Esophagus squamous epithelium (tissue), 5 donors: ENCODE measurements around the gene CD300LF. TPM values are rescaled to one million over a fixed set of nuclear protein-coding genes. Genes with fewer than 3 reads are reported as not detected.
A peak's percentile ranks its signal among the peaks of the same experiment; 100 is the strongest.

Experiments
- DNase-seq: peaks from one replicate; lab custom pipeline; 2025; lab: John Stamatoyannopoulos, UW
- H3K27ac ChIP-seq, 4 donors: fragments of 200-600 bp; sonication (generic); one replicate each; pipeline ENCODE4 v1.5.1; 2016 to 2019; ENCODE audit warnings: mild to moderate bottlenecking in 1 of 4
- H3K27me3 ChIP-seq, 4 donors: fragments of 200-600 bp; sonication (generic); 1 replicate in 3 of 4; 2 replicates in 1 of 4; pipeline versions ENCODE4 v1.5.1 to v1.6.0; 2017 to 2021; ENCODE audit warnings: antibody characterized with exemption in 1 of 4
- H3K36me3 ChIP-seq, 3 donors: fragments of 200-600 bp; sonication (generic); one replicate each; pipeline ENCODE4 v1.5.1; 2016 to 2019
- H3K4me1 ChIP-seq, 3 donors: fragments of 200-600 bp; sonication (generic); one replicate each; pipeline ENCODE4 v1.5.1; 2017 to 2019
- H3K4me3 ChIP-seq, 4 donors: fragments of 200-600 bp; sonication (generic); 1 replicate in 3 of 4; 2 replicates in 1 of 4; pipeline ENCODE4 v1.5.1; 2016 to 2019; ENCODE audit warnings: mild to moderate bottlenecking in 2 of 4, moderate library complexity in 1 of 4
- H3K9me3 ChIP-seq, 3 donors: fragments of 200-600 bp; sonication (generic); one replicate each; pipeline ENCODE4 v1.5.1; 2016 to 2019
- POLR2A ChIP-seq, 4 donors: fragments of 450-650 bp; IDR thresholded peaks; one replicate each; pipeline ENCODE4 v1.6.1; 2017; ENCODE audit warnings: antibody characterized with exemption in 4 of 4, mild to moderate bottlenecking in 4 of 4, moderate library complexity in 3 of 4
- WGBS, 2 donors: methylation state at CpG; one replicate each; pipeline ENCODE4 v1.1.5; 2018; 5-methylcytosine and 5-hydroxymethylcytosine counted together
- intact Hi-C: fragments of 100-400 bp; cut with DNase I; formaldehyde crosslinking; loops from one replicate; pipeline ENCODE4 v1.15.0; 2022
- total RNA-seq, 4 donors: library from RNA; depleted of rRNA; stranded (reverse); fragments of >200 nt; gene quantifications; one replicate each; pipeline ENCODE4 v1.1.0, GENCODE V29; 2016
- TF ChIP-seq, protein P1 (sequence below), 6 experiments: fragments of 450-650 bp in 4 of 6; fragments of 200-600 bp in 2 of 6; sonication (generic) in 2 of 6; IDR thresholded peaks; one replicate each; pipeline ENCODE4 v1.5.1; 2016 to 2019; ENCODE audit warnings: antibody characterized with exemption in 6 of 6, mild to moderate bottlenecking in 4 of 6, moderate library complexity in 4 of 6
- donor health status: DM: yes; HTN: yes; CAD: no.

Gene CD300LF
- total RNA-seq, 4 donors from 2014 or later = 0.48 to 1.3 (median 0.89) TPM

- peaks cover 13 to 78% (median 24%) of the 10 kb centered on the region in 3 donors for H3K4me1 ChIP-seq
- TF ChIP-seq, protein P1, sequence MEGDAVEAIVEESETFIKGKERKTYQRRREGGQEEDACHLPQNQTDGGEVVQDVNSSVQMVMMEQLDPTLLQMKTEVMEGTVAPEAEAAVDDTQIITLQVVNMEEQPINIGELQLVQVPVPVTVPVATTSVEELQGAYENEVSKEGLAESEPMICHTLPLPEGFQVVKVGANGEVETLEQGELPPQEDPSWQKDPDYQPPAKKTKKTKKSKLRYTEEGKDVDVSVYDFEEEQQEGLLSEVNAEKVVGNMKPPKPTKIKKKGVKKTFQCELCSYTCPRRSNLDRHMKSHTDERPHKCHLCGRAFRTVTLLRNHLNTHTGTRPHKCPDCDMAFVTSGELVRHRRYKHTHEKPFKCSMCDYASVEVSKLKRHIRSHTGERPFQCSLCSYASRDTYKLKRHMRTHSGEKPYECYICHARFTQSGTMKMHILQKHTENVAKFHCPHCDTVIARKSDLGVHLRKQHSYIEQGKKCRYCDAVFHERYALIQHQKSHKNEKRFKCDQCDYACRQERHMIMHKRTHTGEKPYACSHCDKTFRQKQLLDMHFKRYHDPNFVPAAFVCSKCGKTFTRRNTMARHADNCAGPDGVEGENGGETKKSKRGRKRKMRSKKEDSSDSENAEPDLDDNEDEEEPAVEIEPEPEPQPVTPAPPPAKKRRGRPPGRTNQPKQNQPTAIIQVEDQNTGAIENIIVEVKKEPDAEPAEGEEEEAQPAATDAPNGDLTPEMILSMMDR (IDR thresholded peaks at IDR 0.05) = peak; percentile 96 to 100 (median 100)
- TF ChIP-seq POLR2A (IDR thresholded peaks at IDR 0.05) = no peak
- WGBS, 2 donors = 13 to 25% methylated on average over 6 to 13 of the region's 24 CpGs
- peak; percentile 49 for DNase-seq
- no peaks in the 10 kb centered on the region for H3K36me3 ChIP-seq
- H3K27me3 ChIP-seq = peaks cover 0 to 35% (median 0%) of the 10 kb centered on the region in 4 donors
- peak overlapping the region; percentile 58 to 79 (median 74) for H3K27ac ChIP-seq
- H3K4me3 ChIP-seq = peak overlapping the region in 3 of 4 donors; percentile 12 to 57 (median 29)
- H3K9me3 ChIP-seq = no peaks in the 10 kb centered on the region
- intact Hi-C loops = loop anchor here (2.0 kb wide), 1 partner anchor 120 kb away; no protein-coding TSS in a partner anchor
These were observed 32.2 kb upstream of the CD300LF start for GRCh38 chr17:74744714-74745547.

DNA sequence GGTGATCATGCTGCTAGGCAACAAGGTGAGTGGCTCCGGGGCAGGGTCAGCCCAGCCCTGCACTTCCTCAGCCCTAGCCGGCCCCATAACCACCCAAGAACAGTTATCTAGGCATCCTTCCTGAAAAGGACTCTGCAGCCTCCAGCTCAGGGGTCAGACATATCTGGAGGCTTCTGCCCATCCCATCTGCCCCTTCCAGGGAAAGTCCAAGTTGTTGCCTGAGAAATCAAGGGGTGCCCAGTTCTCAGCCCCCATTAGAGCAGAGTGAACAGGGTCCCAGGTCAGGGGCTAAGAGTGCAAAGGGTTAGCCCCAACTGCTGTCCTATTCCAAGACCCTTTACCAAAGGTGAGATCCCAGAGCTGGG lies 31.6 kb upstream of the CD300LF start:
- intact Hi-C loops = loop anchor here (2.0 kb wide), 1 partner anchor 120 kb away; no protein-coding TSS in a partner anchor
- no peak for DNase-seq
- Histone ChIP-seq H3K27ac (no peak overlapping the region), H3K4me1 (peaks cover 13 to 72% (median 24%) of the 10 kb centered on the region in 3 donors), H3K27me3 (peaks cover 0 to 41% (median 0%) of the 10 kb centered on the region in 4 donors), H3K36me3 (no peaks in the 10 kb centered on the region), H3K9me3 (no peaks in the 10 kb centered on the region), H3K4me3 (no peak overlapping the region)
- TF ChIP-seq POLR2A (IDR thresholded peaks at IDR 0.05) = no peak
- TF ChIP-seq, protein P1 (IDR thresholded peaks at IDR 0.05) = no peak
- WGBS, 2 donors = 40 to 51% methylated on average over 2 of the region's 2 CpGs

DNA sequence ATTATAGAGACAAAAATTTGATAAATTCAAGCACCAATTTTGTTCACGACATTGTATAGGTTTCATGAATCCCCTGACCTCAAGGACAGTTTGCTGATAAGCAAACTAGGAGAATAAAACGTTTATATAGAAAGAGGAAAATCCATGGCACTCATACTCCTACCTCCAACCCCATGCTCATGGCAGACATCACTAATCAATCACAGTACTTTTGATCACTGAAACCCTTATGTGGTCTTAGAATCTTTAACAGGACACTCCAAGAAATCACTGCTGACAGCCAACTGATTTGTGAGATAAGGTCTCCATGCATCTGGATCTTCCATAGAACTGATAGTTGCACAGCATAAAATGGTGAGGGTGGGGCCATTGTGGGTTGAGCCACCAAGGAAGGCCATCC lies 31.0 kb upstream of the CD300LF start:
- Histone ChIP-seq H3K27ac (no peak overlapping the region), H3K27me3 (peaks cover 0 to 47% (median 0%) of the 10 kb centered on the region in 4 donors), H3K4me1 (peaks cover 13 to 71% (median 24%) of the 10 kb centered on the region in 3 donors), H3K9me3 (no peaks in the 10 kb centered on the region), H3K36me3 (no peaks in the 10 kb centered on the region), H3K4me3 (no peak overlapping the region)
- TF ChIP-seq, protein P1 (IDR thresholded peaks at IDR 0.05) = no peak
- no peak for TF ChIP-seq POLR2A (IDR thresholded peaks at IDR 0.05)
- no peak for DNase-seq
- intact Hi-C loops = loop anchor here (2.0 kb wide), 1 partner anchor 121 kb away; no protein-coding TSS in a partner anchor
- 66 to 78% methylated on average over 2 of the region's 2 CpGs for WGBS, 2 donors

GRCh38 chr17:74742978-74743545 lies 30.3 kb upstream of the CD300LF start:
- TF ChIP-seq, protein P1 (IDR thresholded peaks at IDR 0.05) = no peak
- no peak for TF ChIP-seq POLR2A (IDR thresholded peaks at IDR 0.05)
- Histone ChIP-seq H3K36me3 (no peaks in the 10 kb centered on the region), H3K9me3 (no peaks in the 10 kb centered on the region), H3K27me3 (peaks cover 0 to 54% (median under 1%) of the 10 kb centered on the region in 4 donors), H3K4me3 (no peak overlapping the region), H3K4me1 (peaks cover 20 to 76% (median 30%) of the 10 kb centered on the region in 3 donors), H3K27ac (no peak overlapping the region)
- WGBS, 2 donors = 86 to 88% methylated on average over 7 to 8 of the region's 9 CpGs
- no peak for DNase-seq
- intact Hi-C loops = no loop called here

DNA sequence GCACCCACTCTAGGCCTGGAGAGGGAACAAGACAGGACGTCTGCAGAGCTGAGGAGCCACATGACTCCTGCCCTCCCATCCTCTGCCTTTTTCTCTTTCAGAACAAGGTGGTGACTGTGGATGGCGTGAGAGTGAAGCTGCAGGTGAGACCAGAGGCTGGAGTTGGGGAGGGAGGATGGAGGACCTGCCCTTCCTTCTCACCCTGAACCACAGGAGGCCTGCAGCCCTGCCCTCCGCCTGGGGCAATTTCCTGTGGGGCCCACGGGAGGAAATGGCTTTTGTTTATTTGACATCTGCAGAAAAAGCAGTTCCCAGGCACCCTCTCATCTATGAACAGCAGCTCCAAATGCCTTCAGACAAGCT lies 29.4 kb upstream of the CD300LF start:
- TF ChIP-seq, protein P1 (IDR thresholded peaks at IDR 0.05) = no peak
- no peak for TF ChIP-seq POLR2A (IDR thresholded peaks at IDR 0.05)
- H3K27me3 ChIP-seq = peaks cover 0 to 63% (median 5%) of the 10 kb centered on the region in 4 donors
- H3K9me3 ChIP-seq = no peaks in the 10 kb centered on the region
- intact Hi-C loops = no loop called here
- no peak overlapping the region for H3K4me3 ChIP-seq
- no peak for DNase-seq
- peaks cover 21 to 76% (median 32%) of the 10 kb centered on the region in 3 donors for H3K4me1 ChIP-seq
- WGBS, 2 donors = 27 to 43% methylated on average over 1 to 4 of the region's 4 CpGs
- peak overlapping the region in 1 of 4 donors; percentile 55 for H3K27ac ChIP-seq
- H3K36me3 ChIP-seq = no peaks in the 10 kb centered on the region
